Islet precursor cell (in vitro differentiated cells): ENCODE measurements around the gene MAP4K2.

ENCODE experiments used
- DNase-seq: peaks from one replicate; pipeline ENCODE4 v3.0.0-alpha.2; 2018

Gene MAP4K2

DNA sequence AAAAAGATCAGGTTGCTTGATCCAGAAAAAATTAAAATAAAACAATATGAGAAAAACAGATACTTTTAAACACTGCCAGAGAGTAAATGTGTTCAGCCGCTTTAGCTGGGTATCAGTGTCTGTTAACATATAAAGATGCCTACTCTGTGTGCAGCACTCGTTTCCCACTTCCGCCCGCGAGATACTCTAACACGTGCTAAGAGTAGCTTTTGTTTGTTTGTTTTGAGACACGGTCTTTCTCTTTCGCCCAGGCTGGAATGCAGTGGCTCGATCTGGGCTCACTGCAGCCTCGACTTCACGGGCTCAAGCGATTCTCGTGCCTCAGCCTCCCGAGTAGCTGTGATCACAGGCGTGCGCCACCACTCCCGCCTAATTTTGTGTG is 7.9 kb upstream of the MAP4K2 start:
- no peak for DNase-seq

DNA sequence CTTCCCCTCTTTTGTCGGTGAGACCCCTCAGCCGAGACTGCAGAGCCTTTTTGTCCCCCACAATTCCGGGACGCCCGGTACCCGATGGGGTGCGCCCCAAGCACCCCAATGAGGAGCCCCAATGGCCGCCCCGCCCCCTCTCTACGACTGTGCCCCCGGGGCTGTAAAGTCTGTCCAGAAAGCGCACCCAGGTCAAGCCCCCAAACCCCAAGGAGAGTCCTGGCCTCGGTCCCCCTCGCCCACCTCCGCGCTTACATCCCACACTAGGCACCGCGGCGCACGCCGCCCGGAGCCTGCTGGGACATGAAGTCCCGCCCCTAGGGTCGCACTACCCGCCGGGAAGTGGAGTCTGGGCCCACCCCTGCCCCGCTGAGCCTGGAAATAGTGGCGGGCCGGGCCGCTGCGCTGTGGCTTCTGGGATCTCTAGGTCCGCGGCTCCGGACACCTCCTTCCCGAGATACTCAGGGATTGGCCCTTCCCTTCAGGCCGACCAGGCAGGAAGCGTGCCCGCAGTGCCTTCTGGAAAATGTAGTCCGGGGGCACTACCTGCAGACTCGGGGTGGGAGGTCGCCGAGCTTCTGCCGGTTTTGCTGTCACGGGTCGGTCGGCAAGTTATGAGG is 7.4 kb upstream of the MAP4K2 start, which contains the start of gene MEN1:
Gene MEN1 (minus strand): TSS at position 281 of the 620 bp plus-strand sequence. CDS start 442 bp downstream, outside the sequence.
- DNase-seq = peak; percentile 100

DNA sequence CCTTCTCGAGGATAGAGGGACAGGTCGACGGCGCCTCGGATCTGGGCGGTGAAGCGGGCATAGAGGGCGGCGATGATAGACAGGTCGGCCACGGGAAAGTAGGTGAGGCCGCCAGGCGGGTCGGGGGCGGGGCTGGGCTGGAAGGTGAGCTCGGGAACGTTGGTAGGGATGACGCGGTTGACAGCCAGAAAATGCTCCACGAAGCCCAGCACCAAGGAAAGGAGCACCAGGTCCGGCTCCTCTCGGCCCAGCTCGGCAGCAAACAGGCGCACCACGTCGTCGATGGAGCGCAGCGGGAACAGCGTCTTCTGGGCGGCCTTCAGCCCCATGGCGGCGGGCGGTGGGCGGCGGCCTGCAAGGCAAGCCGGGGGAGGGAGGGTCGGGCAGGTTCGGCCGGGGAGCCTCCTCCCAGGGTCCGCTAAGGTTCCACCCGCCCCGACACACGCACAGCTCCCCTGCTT is 6.8 kb upstream of the MAP4K2 start:
- DNase-seq = peak; percentile 80

DNA sequence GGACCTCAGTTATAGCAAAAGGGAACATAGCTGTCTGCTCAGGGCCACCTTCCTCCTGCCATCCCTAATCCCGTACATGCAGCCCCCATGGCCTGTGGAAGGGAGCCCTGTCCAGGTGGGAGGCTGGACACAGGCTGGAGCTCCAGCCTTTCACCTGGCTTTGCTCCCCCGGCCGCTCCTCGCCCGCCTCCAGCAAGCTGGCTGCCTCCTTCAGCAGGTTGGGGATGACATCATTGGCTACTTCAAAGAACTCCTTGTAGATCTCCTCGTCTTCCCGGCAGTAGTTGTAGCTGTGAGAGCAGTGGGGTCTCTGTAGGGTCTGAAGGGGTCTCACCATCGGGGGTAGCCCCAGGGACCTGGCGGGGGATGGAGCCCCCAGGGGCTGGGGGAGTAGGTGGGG is 2.5 kb upstream of the MAP4K2 start:
- DNase-seq = no peak

DNA sequence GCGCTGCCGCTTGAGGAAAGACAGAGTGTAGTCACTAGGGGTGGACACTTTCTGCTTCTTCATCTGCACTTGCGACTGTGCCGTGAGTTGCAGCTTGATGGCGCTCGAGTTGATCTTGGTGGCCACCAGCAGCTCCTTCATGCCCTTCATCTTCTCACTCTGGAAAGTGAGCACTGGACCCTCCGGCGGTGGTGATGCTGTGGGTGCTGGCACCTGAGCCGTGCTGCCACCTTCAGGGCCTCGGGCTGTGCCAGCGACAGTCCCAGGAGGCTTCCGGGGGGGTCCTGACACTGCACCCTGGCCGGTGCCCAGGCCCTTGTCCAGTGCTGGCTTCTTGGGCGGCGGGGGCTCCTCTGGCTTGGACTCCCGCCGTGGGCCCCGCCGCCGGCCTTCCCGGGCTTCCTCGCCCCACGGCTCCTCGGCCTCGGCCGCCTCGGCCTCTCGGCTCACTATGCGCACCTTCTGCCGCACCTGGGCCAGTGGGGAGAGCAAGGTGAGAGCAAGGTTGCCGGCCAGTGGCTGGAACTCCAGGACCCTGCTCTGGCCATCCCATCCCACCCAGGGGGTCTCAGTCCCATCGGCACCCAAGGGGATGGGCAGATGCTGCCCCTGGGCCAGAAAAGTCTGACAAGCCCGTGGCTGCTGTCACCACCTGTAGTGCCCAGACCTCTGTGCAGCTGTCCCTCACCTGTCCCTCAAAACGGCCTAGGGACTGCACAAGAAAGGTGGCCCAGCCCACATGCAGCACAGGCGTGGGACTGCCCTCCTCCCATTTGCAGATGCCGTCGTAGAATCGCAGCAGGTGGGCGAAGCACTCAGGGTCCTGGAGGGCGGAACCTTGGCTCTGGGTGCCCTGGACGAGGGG is 1.6 kb upstream of the MAP4K2 start:
- no peak for DNase-seq

DNA sequence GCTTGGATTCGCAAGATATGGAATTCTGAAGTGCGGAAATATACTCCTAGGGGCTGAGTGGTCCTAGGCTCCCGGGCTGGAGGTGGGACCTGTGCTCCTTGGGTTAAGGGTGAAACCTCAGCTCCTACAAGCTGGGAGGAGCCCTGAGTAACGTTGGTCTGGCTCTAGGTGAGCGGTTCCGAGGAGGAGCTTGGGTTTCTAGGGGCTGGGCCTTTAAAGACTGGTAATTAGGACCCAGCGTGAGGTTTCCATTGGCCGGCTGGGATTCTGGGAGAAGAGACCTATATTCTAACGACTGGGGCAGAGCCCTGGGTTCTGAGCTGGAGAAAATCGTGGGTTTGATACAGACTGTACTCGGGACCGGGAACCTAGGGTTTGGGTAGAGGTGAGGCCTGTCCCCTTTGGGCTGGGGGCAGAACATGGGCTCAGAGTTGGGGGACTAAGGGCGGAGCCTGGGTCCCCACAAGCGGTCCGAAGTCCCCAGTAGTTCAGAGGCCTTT is 882 bp upstream of the MAP4K2 start:
- peak; percentile 74 for DNase-seq

DNA sequence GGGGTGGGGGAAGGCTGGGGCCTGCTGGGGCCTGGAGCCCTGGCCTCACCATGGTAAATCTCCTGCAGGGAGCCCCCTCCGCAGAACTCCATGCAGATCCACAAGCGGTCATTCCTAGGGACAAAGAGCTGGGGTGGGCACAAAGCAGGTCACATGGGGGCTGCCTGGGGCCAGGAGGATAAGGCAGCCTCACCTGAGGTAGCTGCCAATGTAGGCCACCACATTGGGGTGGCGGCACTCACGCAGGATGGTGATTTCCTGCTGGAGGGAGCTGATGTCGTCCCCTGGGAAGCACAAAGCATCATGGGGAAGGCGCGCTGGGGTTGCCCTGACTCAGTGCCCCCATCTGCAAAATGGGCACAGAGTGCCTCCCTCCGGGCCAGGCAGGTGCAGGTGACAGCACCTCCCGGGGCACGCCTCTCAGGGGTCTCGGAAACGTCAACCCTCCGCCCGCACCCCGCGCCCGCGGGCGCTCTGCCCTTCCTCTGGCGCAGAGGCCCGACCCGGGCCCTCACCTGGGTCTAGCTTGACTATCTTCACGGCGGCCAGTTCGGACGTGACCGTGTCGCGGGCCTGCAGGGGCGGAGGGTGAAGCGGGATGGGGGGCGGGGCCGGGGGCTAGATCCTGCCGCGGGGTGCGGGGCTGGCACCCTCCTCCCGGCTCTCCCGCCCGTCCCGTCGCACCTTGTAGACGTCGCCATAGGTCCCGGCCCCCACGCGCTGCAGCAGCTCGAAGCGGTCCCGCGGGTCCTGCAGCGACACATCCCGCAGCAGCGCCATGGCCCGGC is 450 bp downstream of the MAP4K2 start:
- DNase-seq = no peak

DNA sequence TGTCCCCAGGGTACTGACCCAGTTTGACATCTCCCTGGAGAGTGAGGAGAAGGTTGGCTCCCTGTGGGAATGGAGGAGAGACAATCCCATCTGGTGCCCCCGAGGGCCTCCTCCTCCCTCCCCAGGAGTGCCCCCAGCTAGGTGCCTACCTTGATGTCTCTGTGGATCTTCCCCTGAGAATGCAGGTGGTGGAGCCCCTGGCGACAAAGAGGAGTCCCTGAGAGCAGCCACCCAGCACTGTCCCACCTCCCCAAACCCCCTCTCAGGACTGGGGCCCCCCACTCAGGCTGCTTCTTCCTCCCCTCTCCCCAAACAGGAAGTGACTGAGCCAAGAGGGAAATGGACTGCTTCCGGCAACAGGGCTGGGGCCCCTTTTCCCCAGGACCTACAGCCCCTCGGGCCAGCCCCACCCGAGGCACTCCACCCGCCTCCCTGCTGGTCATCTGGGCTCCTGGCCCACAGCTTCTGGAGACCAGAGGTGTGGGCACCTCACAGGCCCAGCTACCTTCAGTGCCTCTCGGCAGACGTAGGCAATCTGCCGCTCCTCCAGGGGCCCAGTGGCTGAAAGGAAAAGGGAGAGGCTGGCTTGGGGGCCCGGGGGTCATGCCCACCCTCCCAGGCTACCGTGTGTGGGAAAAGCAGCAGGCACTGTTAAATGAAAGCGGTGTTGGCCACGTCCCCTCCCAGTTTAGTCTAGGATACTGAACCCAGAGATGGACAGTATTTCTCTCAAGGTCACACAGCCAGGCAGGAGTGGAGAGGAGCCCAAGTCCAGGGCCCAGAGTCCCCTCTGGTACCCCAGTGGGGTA is 1.2 kb downstream of the MAP4K2 start:
- DNase-seq = no peak

DNA sequence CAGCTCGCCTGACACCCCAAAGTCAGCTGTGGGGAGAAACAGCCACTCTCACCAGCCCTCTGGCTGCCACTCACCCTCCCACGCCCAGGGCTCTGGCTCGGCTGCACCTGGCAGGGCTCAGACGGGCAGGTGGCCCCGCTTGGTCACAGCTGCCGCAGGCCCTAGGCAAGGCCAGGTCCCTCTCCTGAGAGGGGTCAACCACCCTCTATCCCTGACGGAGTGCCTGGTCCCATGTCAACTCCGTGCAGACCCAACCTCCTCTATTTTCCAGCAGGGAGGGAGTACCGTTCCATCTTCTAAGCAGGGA is 1.9 kb downstream of the MAP4K2 start:
- no peak for DNase-seq

DNA sequence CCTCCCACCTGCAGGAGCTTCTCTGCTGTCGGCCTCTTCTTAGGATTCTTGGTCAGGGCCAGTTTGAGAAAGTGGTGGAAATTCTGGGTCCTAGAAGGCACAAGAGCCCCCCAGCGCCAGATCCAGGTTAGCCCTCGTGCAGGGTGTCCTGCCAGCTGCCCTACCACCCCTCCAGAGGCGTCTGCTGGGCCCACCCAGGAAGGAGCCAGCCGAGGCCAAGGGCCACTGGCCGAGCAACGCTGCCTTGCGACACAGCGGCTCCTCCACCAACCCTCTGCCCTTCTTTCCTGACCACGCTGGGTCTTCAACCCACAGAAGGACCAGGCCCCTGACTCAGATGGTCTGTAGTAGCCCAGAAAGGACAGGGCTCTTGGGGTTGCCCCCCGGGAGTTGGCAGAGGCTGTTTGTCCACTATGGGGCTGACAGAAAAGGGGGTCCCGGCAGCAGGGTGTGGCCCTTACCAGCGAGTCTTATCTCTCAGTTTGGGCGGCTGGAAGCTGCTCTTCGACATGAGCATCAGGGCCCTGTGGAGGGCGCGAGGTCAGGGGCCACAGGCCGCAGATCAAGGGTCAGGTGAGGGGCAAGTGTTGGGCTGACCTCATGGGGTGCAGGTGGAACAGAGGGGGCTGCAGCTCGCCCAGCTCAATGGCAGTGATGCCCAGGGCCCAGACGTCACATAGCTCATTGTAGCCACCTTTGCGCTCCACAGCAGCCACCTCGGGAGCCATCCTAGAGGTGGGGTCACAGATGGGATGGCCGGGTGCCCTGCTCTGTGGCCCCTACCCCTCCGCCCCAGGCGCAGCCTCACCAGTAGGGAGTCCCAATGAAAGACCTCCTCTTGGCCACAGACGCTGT is 2.5 kb downstream of the MAP4K2 start:
- DNase-seq = no peak

DNA sequence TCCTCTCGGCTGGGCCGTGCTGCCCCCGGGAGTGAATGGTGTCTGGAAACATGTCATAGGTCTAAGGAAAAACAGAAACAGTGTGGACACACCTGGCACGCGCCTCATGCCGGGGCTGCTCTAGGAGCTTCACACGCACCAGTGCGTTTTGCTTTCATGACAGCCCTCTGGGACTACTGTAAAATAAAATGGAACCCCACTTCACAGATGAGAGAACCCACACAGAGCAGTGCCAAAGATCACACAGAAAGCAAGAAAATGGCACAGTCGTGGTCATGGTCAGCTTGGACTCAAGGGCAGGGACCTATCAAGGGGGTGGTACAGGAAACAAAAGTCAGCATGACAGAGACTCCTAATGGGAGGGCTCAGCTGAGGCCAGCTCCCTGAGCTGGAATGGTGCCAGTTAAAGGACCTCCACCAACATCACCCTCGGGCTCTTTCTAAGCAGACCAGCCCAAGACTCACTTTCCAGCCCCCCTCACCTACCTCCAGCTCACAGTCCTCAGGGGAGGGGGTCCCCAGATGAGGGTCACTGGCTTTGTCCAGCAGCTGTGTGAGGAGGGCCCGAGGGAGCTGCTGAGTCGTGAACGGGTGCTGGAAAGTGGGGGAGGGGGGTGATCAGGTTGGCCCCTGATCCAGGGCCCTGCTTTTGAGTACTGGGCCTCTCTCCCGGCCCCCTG is 3.3 kb downstream of the MAP4K2 start:
- DNase-seq = no peak

DNA sequence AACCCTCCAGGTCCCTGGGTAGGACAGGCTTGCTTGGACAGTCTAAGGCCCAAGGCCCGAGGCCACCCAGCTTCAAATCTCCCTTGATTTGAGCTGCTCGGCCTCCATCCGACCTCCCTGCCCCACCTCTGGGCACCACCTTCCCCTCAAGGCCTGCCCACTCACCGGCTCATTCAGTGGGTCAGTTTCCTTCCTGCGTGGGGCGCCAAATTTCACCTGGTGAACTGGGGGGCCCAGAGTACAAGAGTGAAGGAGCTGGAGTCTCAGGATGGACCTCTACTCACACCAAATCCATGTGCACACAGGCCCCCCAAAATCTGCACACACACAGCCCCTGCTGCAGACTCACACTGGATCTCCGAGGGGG is 3.8 kb downstream of the MAP4K2 start:
- DNase-seq = no peak

DNA sequence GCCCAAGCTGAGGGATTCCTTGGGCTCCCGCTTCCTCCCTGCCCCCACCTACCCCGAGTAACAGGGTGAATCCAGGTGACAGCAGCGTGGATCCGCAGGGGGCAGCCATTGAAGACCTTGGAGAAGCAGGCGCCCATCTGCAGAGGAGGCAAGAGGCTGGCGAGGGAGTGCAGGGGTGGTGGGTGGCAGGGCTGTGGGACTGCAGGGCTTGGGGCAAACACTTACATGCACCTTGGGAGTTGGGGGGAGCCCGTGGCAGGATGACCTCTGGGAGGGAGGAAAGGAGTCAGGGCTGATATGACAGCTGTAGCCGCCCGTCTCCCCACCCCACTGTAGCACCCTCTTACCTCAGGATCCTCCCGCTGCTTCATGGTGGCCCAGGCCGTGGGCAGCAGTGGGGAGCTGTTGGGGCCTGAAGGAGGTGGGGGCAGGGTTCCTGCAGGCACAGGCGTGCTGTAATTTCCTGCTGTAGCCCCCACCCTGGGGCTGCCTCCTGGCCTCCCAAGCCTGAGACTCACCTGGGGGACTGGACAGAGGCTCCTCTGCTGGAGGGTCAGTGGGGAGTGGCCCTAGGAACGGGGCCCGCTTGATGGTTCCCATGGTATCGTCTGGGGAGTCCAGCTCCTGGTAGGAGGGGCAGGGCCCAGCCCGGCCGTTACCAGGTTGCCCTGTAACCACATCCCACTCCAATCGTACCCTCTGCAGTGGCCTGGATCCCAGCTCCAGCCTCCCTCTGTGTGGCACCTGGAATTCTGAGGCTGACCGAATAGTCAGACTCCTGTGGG is 6.1 kb downstream of the MAP4K2 start:
- no peak for DNase-seq

DNA sequence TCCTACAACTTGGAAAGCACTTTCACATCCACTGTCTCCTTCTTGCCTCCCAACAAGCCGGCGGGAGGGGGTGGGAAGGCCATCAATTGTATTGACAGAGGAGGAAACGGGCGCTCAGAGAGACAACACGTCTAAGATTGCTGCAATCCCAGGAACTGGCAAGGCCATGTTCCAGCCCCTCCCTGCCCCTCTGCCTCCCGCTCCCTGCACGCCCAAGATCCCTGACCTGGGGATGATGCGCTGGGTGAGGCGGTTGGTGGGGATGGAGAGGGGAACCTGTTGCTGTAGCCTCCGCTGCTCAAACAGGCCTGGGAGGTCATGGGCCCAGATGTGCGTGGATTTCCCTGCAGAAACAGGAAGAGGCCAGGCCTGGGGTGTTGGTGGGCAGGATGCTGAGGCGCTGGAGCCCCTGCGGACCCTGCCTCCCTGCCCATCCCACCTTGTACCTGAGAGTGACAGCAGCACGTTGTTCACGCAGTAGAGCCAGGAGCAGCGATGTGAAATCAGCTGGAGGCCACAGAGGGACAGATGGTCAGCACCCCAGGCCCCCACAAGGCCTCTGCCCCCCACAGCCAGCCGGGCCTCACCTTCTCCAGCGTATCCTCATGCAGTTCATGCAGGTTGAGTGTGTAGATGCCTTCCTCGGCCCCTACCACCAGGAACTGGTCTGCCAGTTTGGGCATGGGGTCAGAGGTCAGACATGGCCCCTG is 6.8 kb downstream of the MAP4K2 start:
- no peak for DNase-seq

DNA sequence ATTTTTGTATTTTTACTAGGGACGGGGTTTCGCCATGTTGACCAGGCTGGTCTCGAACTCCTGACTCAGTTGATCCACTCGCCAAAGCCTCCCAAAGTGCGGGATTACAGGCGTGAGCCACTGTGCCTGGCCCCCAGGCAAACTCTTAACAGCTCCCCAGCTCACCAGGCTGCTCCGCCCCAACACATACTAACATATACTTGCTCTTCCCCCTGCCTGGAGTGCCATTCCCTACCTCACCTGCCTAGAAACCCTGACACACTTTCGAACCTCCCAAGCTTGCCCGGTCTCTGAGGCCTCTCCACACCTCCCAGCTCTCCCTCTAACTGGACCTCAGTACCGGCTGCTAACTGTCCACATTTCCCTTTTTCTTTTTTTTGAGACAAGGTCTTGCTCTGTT is 8.5 kb downstream of the MAP4K2 start:
- DNase-seq = no peak

DNA sequence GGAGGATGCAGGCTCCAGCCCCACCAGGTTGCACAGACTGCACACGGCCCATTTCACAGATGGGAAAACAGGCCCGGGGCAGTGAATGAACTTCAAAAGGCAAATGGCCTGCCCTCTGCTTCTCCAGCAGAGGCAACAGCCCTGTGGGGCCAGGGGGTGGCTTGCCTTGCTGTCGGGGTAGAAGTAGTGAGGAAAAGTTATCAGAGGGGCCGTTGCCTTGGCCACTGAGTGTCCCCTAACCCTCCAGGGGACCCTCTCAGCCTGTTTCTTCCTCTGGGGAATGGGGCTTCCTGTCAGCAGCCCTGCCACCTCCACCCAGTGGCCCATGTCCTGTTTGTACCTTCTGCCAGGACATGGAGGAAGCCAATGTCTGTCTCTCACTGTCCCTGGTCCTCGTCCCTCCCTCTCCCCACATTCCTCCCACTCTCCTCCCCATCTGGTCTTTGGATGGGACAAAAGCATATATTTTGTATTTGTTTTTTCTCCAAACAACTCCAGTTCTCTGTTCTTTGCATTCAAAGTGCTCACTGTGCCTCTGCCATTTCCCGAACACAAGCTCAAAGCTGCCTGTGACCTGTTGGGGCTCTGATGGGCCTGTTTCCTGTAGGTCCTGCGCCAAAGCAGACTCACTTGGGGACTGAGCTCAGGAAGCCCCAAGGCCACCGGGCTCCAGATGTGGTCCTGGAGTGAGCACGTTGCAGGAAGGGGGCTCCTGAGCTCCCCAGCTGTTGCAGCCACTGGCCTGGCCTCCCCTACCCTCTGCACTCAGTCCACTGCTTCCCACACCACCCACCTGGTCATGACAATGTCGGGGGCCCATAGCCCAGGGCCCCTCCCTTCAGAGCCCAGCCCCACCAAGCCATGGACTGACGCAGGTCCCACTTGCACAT is 9.5 kb downstream of the MAP4K2 start:
- DNase-seq = no peak

DNA sequence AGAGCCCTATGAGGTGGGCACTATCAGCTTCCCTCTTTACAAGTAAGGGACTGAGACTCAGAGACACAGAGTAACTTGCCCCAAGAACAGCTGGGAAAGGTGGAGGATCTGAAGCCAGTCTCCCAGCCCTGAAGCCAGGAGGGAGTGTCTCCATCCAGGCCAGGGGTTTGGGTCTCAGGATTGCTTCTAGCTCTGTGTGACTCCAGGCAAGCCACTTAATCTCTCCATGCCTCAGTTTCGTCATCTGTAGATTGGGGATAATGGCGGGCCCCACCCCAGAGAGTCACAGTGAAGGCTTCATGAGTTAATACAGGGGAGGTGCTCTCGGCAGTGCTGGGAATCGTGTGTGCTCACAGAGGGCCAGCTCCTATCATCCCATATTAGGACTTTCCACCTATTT is 10.5 kb downstream of the MAP4K2 start:
- DNase-seq = no peak

DNA sequence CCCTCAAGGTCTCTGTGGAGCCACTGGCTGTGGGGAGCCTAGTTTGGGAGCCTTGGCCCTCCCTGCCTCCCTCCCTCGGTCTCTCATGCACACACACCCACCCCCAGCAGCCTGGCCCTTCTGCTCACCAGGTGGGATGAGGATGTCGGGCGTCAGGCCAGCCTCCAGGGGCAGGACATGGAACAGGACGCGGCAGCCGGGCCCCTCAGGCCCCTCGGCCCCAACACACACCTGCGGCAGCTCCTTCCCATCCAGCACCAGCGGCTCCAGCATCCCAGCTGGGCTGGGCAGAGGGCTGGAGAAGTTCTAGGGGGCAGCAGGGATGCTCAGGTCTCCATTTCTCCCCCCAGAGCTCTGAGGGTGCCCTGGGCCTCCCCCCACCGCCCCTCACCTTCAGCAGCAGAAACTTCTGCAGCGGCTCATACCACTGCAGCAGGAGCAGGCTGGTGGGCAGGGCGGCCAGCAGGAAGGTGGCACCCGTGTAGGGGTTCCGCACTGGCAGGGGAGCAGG is 11.2 kb downstream of the MAP4K2 start:
- no peak for DNase-seq
